B cell (primary cell): ENCODE measurements around the gene PIK3C2G. TPM values are rescaled to one million over a fixed set of nuclear protein-coding genes. Genes with fewer than 3 reads are reported as not detected.

Source experiments
- ATAC-seq: fragments of 200-7000 bp; cut with Tn5 transposase; one replicate; pipeline ENCODE4 v1.10.0; 2021; ENCODE audit warnings: low read depth, mild to moderate bottlenecking, moderate number of reproducible peaks, moderate library complexity
- CTCF ChIA-PET: fragments of 350-600 bp; sonication (Branson Sonifier 250); formaldehyde crosslinking; loops from one replicate; lab custom pipeline; 2021; ENCODE audit warnings: antibody characterized with exemption, inconsistent platforms; lab: Charles Lee
- POLR2A ChIA-PET: fragments of 350-600 bp; sonication (Branson Sonifier 250); formaldehyde crosslinking; loops from one replicate; lab custom pipeline; 2021; ENCODE audit warnings: antibody characterized with exemption; lab: Charles Lee
- DNase-seq: peaks from one replicate; pipeline ENCODE4 v3.0.0; 2013
- H2AFZ ChIP-seq: 2 replicates; pipeline ENCODE4 v1.6.1; 2012; ENCODE audit warnings: mild to moderate bottlenecking, low read depth, low read length; ENCODE audit not compliant: insufficient read depth, poor library complexity, severe bottlenecking
- H3K27ac ChIP-seq, 2 donors: 1 replicate in 1 of 2; 2 replicates in 1 of 2; pipeline ENCODE4 v1.5.1; 2012 to 2013; ENCODE audit warnings: low read length in 2 of 2, mild to moderate bottlenecking in 2 of 2, moderate library complexity in 1 of 2
- H3K27me3 ChIP-seq, 4 experiments: fragments of 200-600 bp in 1 of 4; sonication (generic) in 1 of 4; replicated peaks in 1 of 4; 1 replicate in 2 of 4; 2 replicates in 2 of 4; pipeline versions ENCODE4 v1.6.1 to v1.7.0; 2013 to 2016; ENCODE audit warnings: low read length in 3 of 4, mild to moderate bottlenecking in 2 of 4, mixed read lengths in 1 of 4, moderate library complexity in 1 of 4; ENCODE audit not compliant: insufficient read depth in 4 of 4, control insufficient read depth in 3 of 4; ENCODE audit errors: control extremely low read depth in 1 of 4
- H3K36me3 ChIP-seq, 2 experiments: replicated peaks in 1 of 2; 1 replicate in 1 of 2; 2 replicates in 1 of 2; pipeline versions ENCODE4 v1.6.1 to v1.7.1; 2013; ENCODE audit warnings: low read length in 1 of 2; ENCODE audit not compliant: insufficient read depth in 2 of 2, control insufficient read depth in 1 of 2; ENCODE audit errors: control extremely low read depth in 1 of 2, extremely low read depth in 1 of 2
- H3K4me1 ChIP-seq, 2 donors: fragments of 200-600 bp in 1 of 2; sonication (generic) in 1 of 2; 1 replicate in 1 of 2; 2 replicates in 1 of 2; pipeline versions ENCODE4 v1.5.1 to v1.6.1; 2013 to 2017; ENCODE audit warnings: low read length in 2 of 2; ENCODE audit not compliant: control insufficient read depth in 2 of 2, insufficient read depth in 2 of 2
- H3K4me2 ChIP-seq: replicated peaks from 2 replicates; pipeline ENCODE3; 2012; ENCODE audit warnings: mild to moderate bottlenecking, low read depth, low read length; ENCODE audit not compliant: poor library complexity, severe bottlenecking
- H3K4me3 ChIP-seq, 5 experiments: fragments of 200-600 bp in 1 of 5; sonication (generic) in 1 of 5; 1 replicate in 3 of 5; 2 replicates in 2 of 5; pipeline versions ENCODE4 v1.5.1 to v1.7.0; 2011 to 2016; ENCODE audit warnings: low read length in 4 of 5, mild to moderate bottlenecking in 4 of 5, low read depth in 2 of 5, control low read depth in 1 of 5, moderate library complexity in 1 of 5; ENCODE audit not compliant: insufficient read depth in 1 of 5; ENCODE audit errors: control extremely low read depth in 1 of 5, extremely low read depth in 1 of 5
- H3K79me2 ChIP-seq: fragments of 200-600 bp; sonication (generic); one replicate; pipeline ENCODE4 v1.6.0; 2016; ENCODE audit warnings: low read length; ENCODE audit not compliant: control insufficient read depth, insufficient read depth
- H3K9ac ChIP-seq: fragments of 200-600 bp; sonication (generic); 2 replicates; pipeline ENCODE4 v1.6.1; 2017; ENCODE audit warnings: mild to moderate bottlenecking, low read length, moderate library complexity
- H3K9me3 ChIP-seq, 3 donors: one replicate each; pipeline versions ENCODE4 v1.6.1 to v1.7.1; 2013; ENCODE audit warnings: low read length in 2 of 3; ENCODE audit not compliant: control insufficient read depth in 2 of 3, insufficient read depth in 1 of 3; ENCODE audit errors: control extremely low read depth in 1 of 3
- H4K20me1 ChIP-seq: 2 replicates; pipeline ENCODE4 v1.6.0; 2012; ENCODE audit warnings: mild to moderate bottlenecking, low read length; ENCODE audit not compliant: insufficient read depth, control insufficient read depth, poor library complexity, severe bottlenecking
- H3K27ac Mint-ChIP-seq: one replicate; pipeline ENCODE4 v1.8.0; 2021; ENCODE audit warnings: mixed read lengths
- H3K27me3 Mint-ChIP-seq: one replicate; pipeline ENCODE4 v1.8.0; 2021; ENCODE audit warnings: mixed read lengths
- H3K4me1 Mint-ChIP-seq: one replicate; pipeline ENCODE4 v1.8.0; 2021; ENCODE audit warnings: mixed read lengths
- H3K4me3 Mint-ChIP-seq: one replicate; pipeline ENCODE4 v1.8.0; 2021; ENCODE audit warnings: mixed read lengths
- H3K9me3 Mint-ChIP-seq: one replicate; pipeline ENCODE4 v1.8.0; 2022; ENCODE audit warnings: mixed read lengths; ENCODE audit not compliant: insufficient read depth
- EZH2 ChIP-seq: IDR thresholded peaks from 2 replicates; pipeline ENCODE4 v1.6.1; 2012; ENCODE audit warnings: borderline replicate concordance, low read depth, mild to moderate bottlenecking, moderate library complexity, low read length; ENCODE audit not compliant: insufficient read depth, poor library complexity, severe bottlenecking
- WGBS: methylation state at CpG from one replicate; pipeline ENCODE4 v1.1.5; 2013; ENCODE audit warnings: missing lambda C conversion rate; ENCODE audit not compliant: insufficient coverage; 5-methylcytosine and 5-hydroxymethylcytosine counted together
- intact Hi-C: fragments of 100-400 bp; cut with micrococcal nuclease; formaldehyde crosslinking; loops from one replicate; pipeline ENCODE4 v1.10.0; 2022
- polyA plus RNA-seq: library from polyadenylated mRNA; depleted of rRNA; stranded (reverse); fragments of >200 nt; gene quantifications from 2 replicates; pipeline ENCODE4 v1.2.3, GENCODE V29; 2012
- total RNA-seq, 2 donors: library from RNA; stranded (reverse); fragments of 120-200 nt in 1 of 2; gene quantifications; 1 replicate in 1 of 2; 2 replicates in 1 of 2; pipeline versions ENCODE4 v1.2.3 to v1.2.4, GENCODE V29; 2013 to 2022
- TF ChIP-seq, protein P1 (sequence below): fragments of 200-600 bp; IDR thresholded peaks from one replicate; pipeline ENCODE4 v1.8.0; 2022; ENCODE audit warnings: antibody characterized with exemption, mild to moderate bottlenecking

Gene PIK3C2G
- total and polyA plus RNA-seq, 2 donors (not counting 1 experiment from before 2014, with no cell fraction given) = not detected

DNA sequence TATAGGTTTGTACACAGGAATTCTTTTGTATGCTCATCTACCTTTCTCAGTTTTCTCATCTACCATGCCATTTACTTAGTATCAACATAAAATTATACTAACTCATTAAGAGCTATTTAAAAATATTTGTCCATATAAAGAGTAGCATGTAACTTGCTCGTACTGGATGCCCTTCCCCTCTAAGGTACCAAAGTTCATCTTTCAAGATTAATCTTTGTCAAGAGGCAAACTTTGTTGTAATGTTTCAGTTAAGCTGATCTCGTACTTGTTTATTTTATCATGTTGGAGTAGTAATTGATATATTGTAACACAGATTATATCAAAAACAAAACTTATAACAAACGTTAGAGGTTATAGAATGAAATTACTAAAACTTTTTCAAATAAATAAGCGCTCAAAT is 128.5 kb downstream of the PIK3C2G start:
- ChIA-PET CTCF (no interaction called here), POLR2A (no interaction called here)
- no peaks in the 10 kb centered on the region for H3K79me2 ChIP-seq
- H3K4me3 Mint-ChIP-seq = no peak overlapping the region
- H3K27me3 ChIP-seq = no peaks in the 10 kb centered on the region
- no peak overlapping the region for H3K4me3 ChIP-seq
- H3K9me3 ChIP-seq = no peaks in the 10 kb centered on the region
- H3K9me3 Mint-ChIP-seq = no peaks in the 10 kb centered on the region
- no peaks in the 10 kb centered on the region for H3K27me3 Mint-ChIP-seq
- DNase-seq (no peak), ATAC-seq (no peak)
- H3K27ac ChIP-seq = no peak overlapping the region
- intact Hi-C loops = no loop called here
- no peak for TF ChIP-seq EZH2
- TF ChIP-seq, protein P1, sequence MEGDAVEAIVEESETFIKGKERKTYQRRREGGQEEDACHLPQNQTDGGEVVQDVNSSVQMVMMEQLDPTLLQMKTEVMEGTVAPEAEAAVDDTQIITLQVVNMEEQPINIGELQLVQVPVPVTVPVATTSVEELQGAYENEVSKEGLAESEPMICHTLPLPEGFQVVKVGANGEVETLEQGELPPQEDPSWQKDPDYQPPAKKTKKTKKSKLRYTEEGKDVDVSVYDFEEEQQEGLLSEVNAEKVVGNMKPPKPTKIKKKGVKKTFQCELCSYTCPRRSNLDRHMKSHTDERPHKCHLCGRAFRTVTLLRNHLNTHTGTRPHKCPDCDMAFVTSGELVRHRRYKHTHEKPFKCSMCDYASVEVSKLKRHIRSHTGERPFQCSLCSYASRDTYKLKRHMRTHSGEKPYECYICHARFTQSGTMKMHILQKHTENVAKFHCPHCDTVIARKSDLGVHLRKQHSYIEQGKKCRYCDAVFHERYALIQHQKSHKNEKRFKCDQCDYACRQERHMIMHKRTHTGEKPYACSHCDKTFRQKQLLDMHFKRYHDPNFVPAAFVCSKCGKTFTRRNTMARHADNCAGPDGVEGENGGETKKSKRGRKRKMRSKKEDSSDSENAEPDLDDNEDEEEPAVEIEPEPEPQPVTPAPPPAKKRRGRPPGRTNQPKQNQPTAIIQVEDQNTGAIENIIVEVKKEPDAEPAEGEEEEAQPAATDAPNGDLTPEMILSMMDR = no peak
- no peak overlapping the region for H3K27ac Mint-ChIP-seq
- H3K4me2 ChIP-seq = no peak overlapping the region
- no peak overlapping the region for H2AFZ ChIP-seq
- no peaks in the 10 kb centered on the region for H3K4me1 ChIP-seq
- H4K20me1 ChIP-seq = no peaks in the 10 kb centered on the region
- H3K9ac ChIP-seq = no peak overlapping the region
- no peaks in the 10 kb centered on the region for H3K4me1 Mint-ChIP-seq
- no peaks in the 10 kb centered on the region for H3K36me3 ChIP-seq
- no CpG with 5 or more reads among the region's 4 CpGs for WGBS

DNA sequence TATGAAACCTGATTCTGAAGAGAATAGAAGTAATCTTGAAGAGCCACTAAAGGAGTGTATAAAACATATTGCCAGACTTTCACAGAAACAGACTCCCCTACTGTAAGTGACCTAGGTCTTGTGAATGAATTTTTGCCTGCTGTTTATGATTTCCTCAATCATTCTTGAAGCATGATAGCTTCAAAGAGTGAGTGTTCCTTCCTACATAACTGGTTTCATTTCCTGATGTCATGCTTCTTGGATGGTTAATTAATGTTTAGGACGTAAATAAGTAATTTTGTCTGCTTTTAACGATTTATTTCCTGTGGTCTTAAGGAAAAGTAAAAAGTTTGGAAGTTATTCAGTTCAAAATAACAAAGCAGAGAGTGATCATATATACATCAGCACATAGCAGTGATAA is 129.8 kb downstream of the PIK3C2G start:
- no peak overlapping the region for H3K9ac ChIP-seq
- intact Hi-C loops = no loop called here
- POLR2A ChIA-PET = no interaction called here
- H2AFZ ChIP-seq = no peak overlapping the region
- no peak overlapping the region for H3K4me3 Mint-ChIP-seq
- no peak overlapping the region for H3K4me2 ChIP-seq
- H3K9me3 Mint-ChIP-seq = no peaks in the 10 kb centered on the region
- no peaks in the 10 kb centered on the region for H3K36me3 ChIP-seq
- TF ChIP-seq, protein P1 = no peak
- TF ChIP-seq EZH2 = no peak
- H3K79me2 ChIP-seq = no peaks in the 10 kb centered on the region
- no peaks in the 10 kb centered on the region for H3K4me1 ChIP-seq
- no peak overlapping the region for H3K27ac Mint-ChIP-seq
- H4K20me1 ChIP-seq = no peaks in the 10 kb centered on the region
- H3K27ac ChIP-seq = no peak overlapping the region
- no peaks in the 10 kb centered on the region for H3K27me3 Mint-ChIP-seq
- no peak for ATAC-seq
- no CpG with 5 or more reads among the region's 2 CpGs for WGBS
- no peaks in the 10 kb centered on the region for H3K9me3 ChIP-seq
- CTCF ChIA-PET = no interaction called here
- H3K27me3 ChIP-seq = no peaks in the 10 kb centered on the region
- no peak overlapping the region for H3K4me3 ChIP-seq
- no peaks in the 10 kb centered on the region for H3K4me1 Mint-ChIP-seq
- no peak for DNase-seq
